ENCODE data around the gene CNTN5. TPM values are rescaled to one million over a fixed set of nuclear protein-coding genes. Genes with fewer than 3 reads are reported as not detected.

CNTN5 gene
- polyA plus RNA-seq, 1 of the 3 experiments (the other 2 are of a cell fraction): not detected

GRCh38 chr11:99803501-99803900 is 782.8 kb downstream of the CNTN5 start:
- TF ChIP-seq TCF12 (IDR thresholded peaks at IDR 0.05) (no peak), SIN3A (IDR thresholded peaks at IDR 0.05; ENCODE audit: borderline replicate concordance, low read depth, low read length) (no peak), REST (IDR thresholded peaks at IDR 0.05; ENCODE audit: low read depth, low read length) (no peak), GATA2 (CRISPR knock-in tag; IDR thresholded peaks at IDR 0.05) (no peak), SMC3 (IDR thresholded peaks at IDR 0.05; ENCODE audit: low read depth, low read length) (no peak), RXRA (IDR thresholded peaks at IDR 0.05; ENCODE audit: borderline replicate concordance, low read depth) (no peak)
- 8% methylated on average over 3 of the region's 3 CpGs for WGBS (ENCODE audit: low lambda C conversion rate)

GRCh38 chr11:99812516-99812915 is 791.8 kb downstream of the CNTN5 start:
- no peaks in the 10 kb centered on the region for H3K27me3 ChIP-seq (ENCODE audit: insufficient read depth)
- H3K27ac ChIP-seq (ENCODE audit: low read depth in 2 of 2, low read length in 1 of 2): no peak overlapping the region
- TF ChIP-seq SIN3A (IDR thresholded peaks at IDR 0.05; ENCODE audit: borderline replicate concordance, low read depth, low read length) (no peak), MEF2A (IDR thresholded peaks at IDR 0.05; ENCODE audit: borderline replicate concordance, low read depth) (no peak), NFIC (IDR thresholded peaks at IDR 0.05; ENCODE audit: borderline replicate concordance) (no peak), TCF12 (IDR thresholded peaks at IDR 0.05) (no peak), GATA2 (CRISPR knock-in tag; IDR thresholded peaks at IDR 0.05) (no peak), CHD2 (IDR thresholded peaks at IDR 0.05; ENCODE audit: low read length, partially characterized antibody) (no peak), ELF1 (IDR thresholded peaks at IDR 0.05) (no peak), RAD21 (IDR thresholded peaks at IDR 0.05; ENCODE audit: low read length) (no peak), JUND (IDR thresholded peaks at IDR 0.05) (no peak), TEAD4 (IDR thresholded peaks at IDR 0.05; ENCODE audit: borderline replicate concordance, insufficient read depth) (no peak), FOSL2 (IDR thresholded peaks at IDR 0.05; ENCODE audit: borderline replicate concordance, low read depth) (no peak), FOXM1 (IDR thresholded peaks at IDR 0.05; ENCODE audit: low read depth) (no peak), SMC3 (IDR thresholded peaks at IDR 0.05; ENCODE audit: low read depth, low read length) (no peak), MXI1 (IDR thresholded peaks at IDR 0.05; ENCODE audit: low read depth, low read length) (no peak), RCOR1 (IDR thresholded peaks at IDR 0.05; ENCODE audit: low read length) (no peak), CTCF (IDR thresholded peaks at IDR 0.05) (no peak)
- H3K4me2 ChIP-seq: no peak overlapping the region
- ChIA-PET CTCF (no interaction called here), POLR2A (no interaction called here)
- H4K20me1 ChIP-seq (ENCODE audit: insufficient read depth): no peaks in the 10 kb centered on the region
- H3F3A ChIP-seq (replicated peaks; ENCODE audit: insufficient read depth): no peaks in the 10 kb centered on the region
- WGBS (ENCODE audit: low lambda C conversion rate): 5% methylated on average over 6 of the region's 6 CpGs
- H2AFZ ChIP-seq (ENCODE audit: low read depth): no peak overlapping the region
- no peaks in the 10 kb centered on the region for H3K4me1 ChIP-seq (ENCODE audit: control insufficient read depth in 1 of 2, insufficient read depth in 2 of 2, low read depth in 1 of 2, low read length in 1 of 2)
- no peaks in the 10 kb centered on the region for H3K36me3 ChIP-seq (replicated peaks in 1 of 2; ENCODE audit: control insufficient read depth in 1 of 2, insufficient read depth in 2 of 2, low read length in 1 of 2)
- no peaks in the 10 kb centered on the region for H3K79me2 ChIP-seq (ENCODE audit: insufficient read depth)
- no peak for DNase-seq
- no peaks in the 10 kb centered on the region for H3K9me2 ChIP-seq
- H3K9me3 ChIP-seq: no peaks in the 10 kb centered on the region
- H3K4me3 ChIP-seq (ENCODE audit: low read depth in 2 of 2, low read length in 1 of 2): no peak overlapping the region
- no peak overlapping the region for H3K9ac ChIP-seq

More at GRCh38 chr11:99803501-99803900, 782.8 kb downstream of the CNTN5 start:
- no peaks in the 10 kb centered on the region for H3K79me2 ChIP-seq (ENCODE audit: insufficient read depth)
- ChIA-PET POLR2A (no interaction called here), CTCF (no interaction called here)
- no peak overlapping the region for H3K27ac ChIP-seq (ENCODE audit: low read depth in 2 of 2, low read length in 1 of 2)
- H3K9ac ChIP-seq: no peak overlapping the region
- H3F3A ChIP-seq (replicated peaks; ENCODE audit: insufficient read depth): no peaks in the 10 kb centered on the region
- no peaks in the 10 kb centered on the region for H3K9me3 ChIP-seq
- no peaks in the 10 kb centered on the region for H3K27me3 ChIP-seq (ENCODE audit: insufficient read depth)
- H3K4me3 ChIP-seq (ENCODE audit: low read depth in 2 of 2, low read length in 1 of 2): no peak overlapping the region
- no peaks in the 10 kb centered on the region for H3K9me2 ChIP-seq
- DNase-seq: no peak
- no peak overlapping the region for H3K4me2 ChIP-seq
- H3K4me1 ChIP-seq (ENCODE audit: control insufficient read depth in 1 of 2, insufficient read depth in 2 of 2, low read depth in 1 of 2, low read length in 1 of 2): no peaks in the 10 kb centered on the region
- no peaks in the 10 kb centered on the region for H4K20me1 ChIP-seq (ENCODE audit: insufficient read depth)
- no peaks in the 10 kb centered on the region for H3K36me3 ChIP-seq (replicated peaks in 1 of 2; ENCODE audit: control insufficient read depth in 1 of 2, insufficient read depth in 2 of 2, low read length in 1 of 2)
- H2AFZ ChIP-seq (ENCODE audit: low read depth): no peak overlapping the region

Data from SK-N-SH (cell line).